PC-9 (cell line): Measurements from ENCODE around the gene SHANK3. TPM values are rescaled to one million over a fixed set of nuclear protein-coding genes. Genes with fewer than 3 reads are reported as not detected.
"Not testable (repeated sequence)": the region's sequence is repeated elsewhere in the genome, so short reads cannot be mapped to it uniquely, and the experiment has no call there.

Source experiments
- BruUV-seq: library from RNA; stranded (reverse); fragments of 400-500 nt; replicated peaks from 2 replicates; lab custom pipeline; 2021; lab: Mats Ljungman, UMichigan
- CTCF ChIA-PET: fragments of 300-600 bp; sonication (Branson Sonifier 250); formaldehyde crosslinking; loops from one replicate; lab custom pipeline; 2022; ENCODE audit warnings: antibody characterized with exemption; lab: Charles Lee
- POLR2A ChIA-PET: fragments of 300-600 bp; sonication (Branson Sonifier 250); formaldehyde crosslinking; loops from one replicate; lab custom pipeline; 2022; ENCODE audit warnings: antibody characterized with exemption; ENCODE audit not compliant: unreplicated experiment; lab: Charles Lee
- DNase-seq, 2 experiments: peaks; one replicate each; pipeline versions ENCODE4 v3.0.0 to v3.0.0-alpha.2; 2015 to 2022; ENCODE audit warnings: mixed read lengths in 1 of 2
- H2AFZ ChIP-seq: fragments of 200-600 bp; sonication (generic); 2 replicates; pipeline ENCODE4 v1.8.1; 2017; ENCODE audit warnings: antibody characterized with exemption
- H3F3A ChIP-seq: fragments of 200-600 bp; sonication (generic); 2 replicates; pipeline ENCODE4 v1.8.1; 2017; ENCODE audit warnings: antibody characterized with exemption, mild to moderate bottlenecking, low read depth; ENCODE audit not compliant: insufficient read depth
- H3K27ac ChIP-seq: fragments of 200-600 bp; sonication (generic); 2 replicates; pipeline ENCODE4 v1.6.1; 2016; ENCODE audit warnings: mixed run types
- H3K27me3 ChIP-seq: fragments of 200-600 bp; sonication (generic); 2 replicates; pipeline ENCODE4 v1.6.1; 2016; ENCODE audit warnings: low read depth, mixed run types; ENCODE audit not compliant: insufficient read depth
- H3K36me3 ChIP-seq: fragments of 200-600 bp; sonication (generic); 2 replicates; pipeline ENCODE4 v1.6.1; 2016; ENCODE audit warnings: low read depth, mixed run types
- H3K4me1 ChIP-seq: fragments of 200-600 bp; sonication (generic); replicated peaks from 2 replicates; pipeline ENCODE4 v1.6.1; 2016; ENCODE audit warnings: mixed run types; ENCODE audit not compliant: insufficient read depth
- H3K4me2 ChIP-seq: fragments of 200-600 bp; sonication (generic); 2 replicates; pipeline ENCODE4 v1.6.1; 2017; ENCODE audit warnings: mixed run types
- H3K4me3 ChIP-seq: fragments of 200-600 bp; sonication (generic); 2 replicates; pipeline ENCODE4 v1.6.1; 2016; ENCODE audit warnings: mixed run types
- H3K79me2 ChIP-seq: fragments of 200-600 bp; sonication (generic); 2 replicates; pipeline ENCODE4 v1.6.1; 2017; ENCODE audit warnings: low read depth, mixed run types
- H3K9me2 ChIP-seq: fragments of 200-600 bp; sonication (generic); 2 replicates; pipeline ENCODE4 v1.8.1; 2017; ENCODE audit warnings: mild to moderate bottlenecking; ENCODE audit not compliant: insufficient read depth
- H3K9me3 ChIP-seq: fragments of 200-600 bp; sonication (generic); 2 replicates; pipeline ENCODE4 v1.8.1; 2016; ENCODE audit warnings: low read depth; ENCODE audit not compliant: insufficient read depth
- H4K20me1 ChIP-seq: fragments of 200-600 bp; sonication (generic); 2 replicates; pipeline ENCODE4 v1.8.1; 2017; ENCODE audit not compliant: insufficient read depth
- CTCF ChIP-seq: fragments of 200-600 bp; sonication (generic); conservative IDR thresholded peaks from 2 replicates; pipeline ENCODE4 v1.6.1; 2017; ENCODE audit warnings: mixed run types, antibody characterized with exemption, mild to moderate bottlenecking, moderate library complexity
- EZH2 ChIP-seq: fragments of 200-600 bp; sonication (generic); IDR thresholded peaks from 2 replicates; pipeline ENCODE4 v1.8.0; 2017; ENCODE audit warnings: antibody characterized with exemption, low read depth
- intact Hi-C: fragments of 100-400 bp; cut with micrococcal nuclease; formaldehyde crosslinking; loops from one replicate; pipeline ENCODE4 v1.10.0; 2022; ENCODE audit not compliant: unreplicated experiment
- total RNA-seq: library from RNA; stranded (reverse); gene quantifications from 2 replicates; pipeline ENCODE4 v1.2.3, GENCODE V29; 2021

The SHANK3 gene
- total RNA-seq, 1 experiment from 2014 or later, result 5.8 TPM

- no peaks in the 10 kb centered on the region for H3K9me2 ChIP-seq
- no peak overlapping the region for H3K4me3 ChIP-seq
- ChIA-PET CTCF (no interaction called here), POLR2A (no interaction called here)
- H3K27me3 ChIP-seq, result no peaks in the 10 kb centered on the region
- peak in 1 of 2 experiments; percentile 41 for DNase-seq
- no peaks in the 10 kb centered on the region for H3K9me3 ChIP-seq
- BruUV-seq, result no TSS peak
- no peak overlapping the region for H3K27ac ChIP-seq
- no peak for TF ChIP-seq CTCF
- no peak for TF ChIP-seq EZH2
- H3F3A ChIP-seq, result peaks cover 14% of the 10 kb centered on the region; the same call in 1 of the 2 replicates
- H3K36me3 ChIP-seq, result no peaks in the 10 kb centered on the region
- no peak overlapping the region for H2AFZ ChIP-seq
- H3K79me2 ChIP-seq, result peaks cover 7% of the 10 kb centered on the region; the same call in 1 of the 2 replicates
- intact Hi-C loops, result no loop called here
- peaks cover 6% of the 10 kb centered on the region for H3K4me1 ChIP-seq
- H3K4me2 ChIP-seq, result no peak overlapping the region
- no peaks in the 10 kb centered on the region for H4K20me1 ChIP-seq
Measured at GRCh38 chr22:50633086-50633485, 39.5 kb upstream of the SHANK3 start.

GRCh38 chr22:50633771-50634170, 38.9 kb upstream of the SHANK3 start:
- H3K79me2 ChIP-seq, result peaks cover 3% of the 10 kb centered on the region; the same call in 1 of the 2 replicates
- no peaks in the 10 kb centered on the region for H3K9me3 ChIP-seq
- peaks cover 3% of the 10 kb centered on the region for H3K4me1 ChIP-seq
- no TSS peak for BruUV-seq
- no peak overlapping the region for H3K27ac ChIP-seq
- H3K27me3 ChIP-seq, result no peaks in the 10 kb centered on the region
- POLR2A ChIA-PET, result no interaction called here
- DNase-seq, result peak in 1 of 2 experiments; percentile 32
- H4K20me1 ChIP-seq, result no peaks in the 10 kb centered on the region
- no peaks in the 10 kb centered on the region for H3K36me3 ChIP-seq
- intact Hi-C loops, result no loop called here
- no peak overlapping the region for H3K4me3 ChIP-seq
- peaks cover 14% of the 10 kb centered on the region; the same call in 1 of the 2 replicates for H3F3A ChIP-seq
- no peaks in the 10 kb centered on the region for H3K9me2 ChIP-seq
- CTCF ChIA-PET, result no interaction called here
- no peak overlapping the region for H3K4me2 ChIP-seq
- H2AFZ ChIP-seq, result no peak overlapping the region
- no peak for TF ChIP-seq CTCF
- TF ChIP-seq EZH2, result no peak

GRCh38 chr22:50635591-50635990, 37.0 kb upstream of the SHANK3 start:
- no peak overlapping the region for H2AFZ ChIP-seq
- DNase-seq, result peak in 1 of 2 experiments; percentile 19
- POLR2A ChIA-PET, result no interaction called here
- H3K27me3 ChIP-seq, result no peaks in the 10 kb centered on the region
- intact Hi-C loops, result no loop called here
- no TSS peak for BruUV-seq
- H3K79me2 ChIP-seq, result no peaks in the 10 kb centered on the region
- no peak overlapping the region for H3K4me2 ChIP-seq
- H3K27ac ChIP-seq, result no peak overlapping the region
- H3K4me1 ChIP-seq, result no peaks in the 10 kb centered on the region
- no peaks in the 10 kb centered on the region for H3K36me3 ChIP-seq
- no peak overlapping the region for H3K4me3 ChIP-seq
- no peaks in the 10 kb centered on the region for H3K9me3 ChIP-seq
- no peaks in the 10 kb centered on the region for H3K9me2 ChIP-seq
- H3F3A ChIP-seq, result 0 out of 2 replicates have a peak, but pooled peaks cover 5% of the 10 kb centered on the region
- no peaks in the 10 kb centered on the region for H4K20me1 ChIP-seq
- CTCF ChIA-PET, result no interaction called here
- TF ChIP-seq CTCF, result no peak
- TF ChIP-seq EZH2, result no peak

- H2AFZ ChIP-seq, H3K9me2 ChIP-seq, POLR2A ChIA-PET, H3K4me2 ChIP-seq, H3K36me3 ChIP-seq, H4K20me1 ChIP-seq, H3K79me2 ChIP-seq, H3K4me3 ChIP-seq, H3K4me1 ChIP-seq, H3F3A ChIP-seq, intact Hi-C loops, DNase-seq, H3K27ac ChIP-seq, BruUV-seq, H3K9me3 ChIP-seq: not testable (repeated sequence)
- H3K27me3 ChIP-seq, result peaks cover 23% of the 10 kb centered on the region
- CTCF ChIA-PET, result interaction anchor here (0.6 kb wide), 1 partner anchor 135 kb away, joined by 3 read pairs; no protein-coding TSS in a partner anchor
Measured at GRCh38 chr22:50640296-50640695, 32.3 kb upstream of the SHANK3 start.
